SU-DHL-6 (cell line): ENCODE results near the gene RASAL3.

Source experiments
- H2AFZ ChIP-seq: fragments of 200-600 bp; sonication (generic); 2 replicates; pipeline ENCODE4 v1.6.1; 2014; ENCODE audit warnings: low read depth, mild to moderate bottlenecking, moderate library complexity, mixed read lengths, antibody characterized with exemption, low read length; ENCODE audit not compliant: severe bottlenecking
- H3F3A ChIP-seq: fragments of 200-600 bp; shearing (Covaris generic); 2 replicates; pipeline ENCODE4 v1.6.0; 2016; ENCODE audit warnings: antibody characterized with exemption, mild to moderate bottlenecking; ENCODE audit not compliant: insufficient read depth
- H3K27ac ChIP-seq: fragments of 200-600 bp; sonication (generic); 2 replicates; pipeline ENCODE4 v1.5.1; 2016; ENCODE audit warnings: low read depth, mild to moderate bottlenecking, low read length, moderate library complexity, mixed read lengths
- H3K27me3 ChIP-seq: fragments of 200-600 bp; sonication (generic), shearing (Covaris generic); 2 replicates; pipeline ENCODE4 v1.6.0; 2014; ENCODE audit warnings: mild to moderate bottlenecking, low read length
- H3K36me3 ChIP-seq: fragments of 200-600 bp; sonication (generic); 2 replicates; pipeline ENCODE4 v1.6.1; 2014; ENCODE audit warnings: mild to moderate bottlenecking, low read length, mixed read lengths
- H3K4me2 ChIP-seq: fragments of 300-600, 200-600 bp; shearing (Covaris generic), sonication (generic); 2 replicates; pipeline ENCODE4 v1.6.0; 2014; ENCODE audit warnings: low read length, low read depth, mild to moderate bottlenecking; ENCODE audit not compliant: poor library complexity, severe bottlenecking
- H3K4me3 ChIP-seq: fragments of 200-600 bp; sonication (generic); 2 replicates; pipeline ENCODE4 v1.5.1; 2014; ENCODE audit warnings: antibody characterized with exemption, low read length, mild to moderate bottlenecking, mixed read lengths; ENCODE audit not compliant: insufficient read depth, poor library complexity, severe bottlenecking
- H3K79me2 ChIP-seq: fragments of 200-600 bp; sonication (generic); 2 replicates; pipeline ENCODE4 v1.6.1; 2014; ENCODE audit warnings: mild to moderate bottlenecking, low read length, moderate library complexity; ENCODE audit not compliant: insufficient read depth
- H3K9ac ChIP-seq: fragments of 200-600 bp; sonication (generic); 2 replicates; pipeline ENCODE4 v1.7.0; 2014; ENCODE audit warnings: mild to moderate bottlenecking, low read length
- H3K9me2 ChIP-seq: fragments of 200-600 bp; sonication (generic); replicated peaks from 2 replicates; pipeline ENCODE4 v1.6.1; 2014; ENCODE audit warnings: low read length; ENCODE audit not compliant: insufficient read depth
- H3K9me3 ChIP-seq: fragments of 200-600 bp; sonication (generic); 2 replicates; pipeline ENCODE4 v1.6.1; 2014; ENCODE audit warnings: low read length, mixed read lengths; ENCODE audit not compliant: insufficient read depth
- H4K20me1 ChIP-seq: fragments of 200-600 bp; sonication (generic); 2 replicates; pipeline ENCODE4 v1.6.1; 2014; ENCODE audit warnings: low read depth, mild to moderate bottlenecking, antibody characterized with exemption, low read length, moderate library complexity, mixed read lengths
- EZH2phosphoT487 ChIP-seq: fragments of 200-600 bp; sonication (generic), shearing (Covaris generic); conservative IDR thresholded peaks from 2 replicates; pipeline ENCODE4 v1.6.1; 2018; ENCODE audit warnings: mild to moderate bottlenecking, antibody characterized with exemption, low read length, moderate library complexity, mixed read lengths
- TF ChIP-seq, protein P1 (sequence below): fragments of 200-600 bp; sonication (generic); IDR thresholded peaks from one replicate; pipeline ENCODE4 v1.5.1; 2017; ENCODE audit warnings: antibody characterized with exemption, mild to moderate bottlenecking, low read length, moderate library complexity; ENCODE audit not compliant: insufficient read depth, poor library complexity, severe bottlenecking

The RASAL3 gene

DNA sequence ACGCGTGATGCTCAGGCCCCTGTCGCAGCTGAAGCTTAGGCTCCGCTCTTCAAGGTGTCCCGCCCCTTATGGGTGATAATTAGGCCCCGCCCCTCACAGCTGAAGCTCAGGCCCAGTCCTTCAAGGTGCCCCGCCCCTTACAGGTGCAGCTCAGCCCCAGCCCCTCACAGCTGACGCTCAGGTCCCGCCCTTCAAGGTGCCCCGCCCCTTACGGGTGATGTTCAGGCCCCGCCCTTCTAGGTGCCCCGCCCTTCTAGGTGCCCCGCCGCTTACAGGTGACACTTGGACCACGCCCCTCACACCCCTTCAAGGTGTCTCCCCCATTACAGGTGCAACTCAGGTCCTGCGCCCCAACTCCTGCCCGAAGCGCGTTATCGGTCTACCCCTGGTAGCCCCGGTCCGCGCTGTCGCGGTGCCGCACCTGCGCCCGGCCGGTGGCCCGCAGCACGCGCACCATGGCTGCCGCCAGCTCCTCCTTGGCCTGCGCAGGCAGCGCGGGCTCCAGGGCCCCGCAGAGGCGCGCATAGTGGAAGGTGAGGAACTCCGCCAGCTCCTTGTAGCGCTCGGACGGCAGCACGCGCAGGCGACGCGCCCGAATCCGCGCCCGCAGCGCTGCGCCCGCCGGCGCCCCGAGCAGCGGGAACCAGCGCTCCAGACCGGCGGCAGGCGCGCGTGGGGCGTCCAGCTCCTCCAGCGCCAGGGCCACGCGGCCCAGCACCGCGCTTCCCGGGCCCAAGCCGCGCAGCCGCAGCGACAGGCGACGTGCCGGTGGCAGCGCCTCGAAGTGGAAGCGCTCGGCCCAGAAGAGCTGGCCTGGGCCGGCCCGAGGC lies 7.3 kb downstream of the RASAL3 start:
- Histone ChIP-seq H3K27ac (no peak overlapping the region), H3K4me2 (no peak overlapping the region), H3K36me3 (no peaks in the 10 kb centered on the region), H3K4me3 (no peak overlapping the region), H2AFZ (no peak overlapping the region), H4K20me1 (no peaks in the 10 kb centered on the region), H3K79me2 (no peaks in the 10 kb centered on the region), H3K9me2 (no peaks in the 10 kb centered on the region), H3K27me3 (no peaks in the 10 kb centered on the region), H3K9me3 (no peaks in the 10 kb centered on the region), H3F3A (no peaks in the 10 kb centered on the region), H3K9ac (no peak overlapping the region)
- no peak for TF ChIP-seq EZH2phosphoT487
- TF ChIP-seq, protein P1, sequence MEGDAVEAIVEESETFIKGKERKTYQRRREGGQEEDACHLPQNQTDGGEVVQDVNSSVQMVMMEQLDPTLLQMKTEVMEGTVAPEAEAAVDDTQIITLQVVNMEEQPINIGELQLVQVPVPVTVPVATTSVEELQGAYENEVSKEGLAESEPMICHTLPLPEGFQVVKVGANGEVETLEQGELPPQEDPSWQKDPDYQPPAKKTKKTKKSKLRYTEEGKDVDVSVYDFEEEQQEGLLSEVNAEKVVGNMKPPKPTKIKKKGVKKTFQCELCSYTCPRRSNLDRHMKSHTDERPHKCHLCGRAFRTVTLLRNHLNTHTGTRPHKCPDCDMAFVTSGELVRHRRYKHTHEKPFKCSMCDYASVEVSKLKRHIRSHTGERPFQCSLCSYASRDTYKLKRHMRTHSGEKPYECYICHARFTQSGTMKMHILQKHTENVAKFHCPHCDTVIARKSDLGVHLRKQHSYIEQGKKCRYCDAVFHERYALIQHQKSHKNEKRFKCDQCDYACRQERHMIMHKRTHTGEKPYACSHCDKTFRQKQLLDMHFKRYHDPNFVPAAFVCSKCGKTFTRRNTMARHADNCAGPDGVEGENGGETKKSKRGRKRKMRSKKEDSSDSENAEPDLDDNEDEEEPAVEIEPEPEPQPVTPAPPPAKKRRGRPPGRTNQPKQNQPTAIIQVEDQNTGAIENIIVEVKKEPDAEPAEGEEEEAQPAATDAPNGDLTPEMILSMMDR: no peak

DNA sequence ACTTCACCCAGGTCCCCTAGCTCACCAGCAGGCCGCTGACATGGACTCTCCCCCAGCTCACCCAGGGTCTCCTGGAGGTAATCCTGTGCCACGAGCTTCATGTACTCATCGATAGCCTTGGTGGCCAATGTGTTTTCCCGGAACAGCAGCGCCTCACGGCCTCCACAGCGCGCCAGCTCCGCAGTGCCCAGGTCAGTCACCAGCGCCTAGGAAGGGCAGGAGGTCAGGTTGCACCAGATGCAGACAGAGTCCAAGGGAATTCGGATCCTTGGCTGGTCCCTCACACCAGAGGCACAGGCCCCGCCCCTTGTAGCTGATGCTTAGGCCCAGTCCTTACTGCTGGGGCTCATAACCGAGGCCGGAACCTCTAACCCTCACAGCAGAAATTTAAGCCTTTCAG lies 7.9 kb downstream of the RASAL3 start:
- Histone ChIP-seq H3K9ac (no peak overlapping the region), H2AFZ (no peak overlapping the region), H3K27me3 (no peaks in the 10 kb centered on the region), H3K4me2 (no peak overlapping the region), H3K9me2 (no peaks in the 10 kb centered on the region), H3K36me3 (no peaks in the 10 kb centered on the region), H3K4me3 (no peak overlapping the region), H3K79me2 (no peaks in the 10 kb centered on the region), H3K9me3 (no peaks in the 10 kb centered on the region), H4K20me1 (no peaks in the 10 kb centered on the region), H3F3A (peaks cover 2% of the 10 kb centered on the region; the same call in 1 of the 2 replicates), H3K27ac (no peak overlapping the region)
- no peak for TF ChIP-seq EZH2phosphoT487
- TF ChIP-seq, protein P1: no peak

DNA sequence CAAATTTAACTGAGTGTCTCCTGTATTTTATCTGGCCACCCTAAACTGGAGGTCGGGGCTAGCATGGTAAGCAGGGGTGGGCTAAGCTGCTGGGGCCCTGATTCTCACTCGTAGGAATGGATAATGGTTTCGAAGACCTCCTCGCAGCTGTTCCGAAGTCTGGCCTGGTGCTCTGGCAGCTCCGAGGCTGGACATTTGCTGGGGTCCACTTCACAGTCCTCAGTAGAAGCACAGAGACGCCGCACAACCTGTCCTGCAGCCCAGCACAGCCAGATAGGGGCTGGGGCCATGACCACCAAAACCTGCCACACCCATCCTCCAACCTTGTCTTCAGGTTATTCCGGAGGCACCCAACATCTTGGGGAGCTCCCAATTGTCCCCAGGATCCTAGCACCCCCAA lies 8.3 kb downstream of the RASAL3 start:
- H3K4me3 ChIP-seq: no peak overlapping the region
- peaks cover 6% of the 10 kb centered on the region; the same call in 1 of the 2 replicates for H3F3A ChIP-seq
- no peak overlapping the region for H3K9ac ChIP-seq
- no peaks in the 10 kb centered on the region for H3K9me2 ChIP-seq
- H3K36me3 ChIP-seq: no peaks in the 10 kb centered on the region
- no peaks in the 10 kb centered on the region for H4K20me1 ChIP-seq
- H3K27ac ChIP-seq: no peak overlapping the region
- H3K9me3 ChIP-seq: no peaks in the 10 kb centered on the region
- H3K27me3 ChIP-seq: no peaks in the 10 kb centered on the region
- H3K79me2 ChIP-seq: no peaks in the 10 kb centered on the region
- no peak for TF ChIP-seq EZH2phosphoT487
- TF ChIP-seq, protein P1: no peak
- no peak overlapping the region for H3K4me2 ChIP-seq
- no peak overlapping the region for H2AFZ ChIP-seq
